Measurements from ENCODE around the gene FHOD3. TPM values are rescaled to one million over a fixed set of nuclear protein-coding genes. Genes with fewer than 3 reads are reported as not detected.

The FHOD3 gene
- total and polyA plus RNA-seq, 2 of the 4 experiments (the other 2 are of a cell fraction) = 14.6 to 16.0 TPM

DNA sequence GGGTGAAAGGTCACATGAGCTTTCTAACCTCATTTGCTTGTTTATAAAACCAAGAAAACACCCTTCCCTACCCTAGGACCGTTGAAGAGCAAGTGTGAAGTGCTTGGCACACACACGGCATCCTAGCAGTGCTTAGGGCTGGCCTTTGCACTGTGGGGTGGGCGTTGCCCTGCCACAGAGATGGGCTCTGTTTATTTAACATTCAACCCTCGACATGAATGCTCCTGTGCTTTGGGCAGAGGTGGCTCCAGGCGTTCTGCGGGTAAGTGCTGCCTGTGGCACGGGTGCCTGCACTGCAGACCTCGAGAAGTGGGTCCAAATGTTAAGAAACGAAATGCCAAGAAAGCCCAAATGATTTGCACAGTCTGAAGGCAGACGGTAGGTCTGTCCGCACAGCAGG is 170.1 kb downstream of the FHOD3 start:
- H3K56ac ChIP-seq (ENCODE audit: extremely low read depth, insufficient read depth, low read length) = no peak overlapping the region
- H3K4ac ChIP-seq (ENCODE audit: low read depth, low read length) = no peak overlapping the region
- 80% methylated on average over 1 of the region's 11 CpGs; no CpG with 5 or more reads in 1 of the 2 experiments for WGBS, 2 experiments (ENCODE audit: extremely low coverage in 2 of 2, insufficient read length in 1 of 2)
- 0 out of 2 replicates have a peak, but pooled peaks cover 6% of the 10 kb centered on the region for H4K20me1 ChIP-seq (ENCODE audit: insufficient read depth, low read length)
- H3K9ac ChIP-seq (ENCODE audit: low read depth, low read length) = no peak overlapping the region
- no peak overlapping the region for H2BK120ac ChIP-seq (ENCODE audit: low read depth, low read length)
- intact Hi-C loops (cut with micrococcal nuclease) (no loop called here), in situ Hi-C loops (cut with MboI; ENCODE audit: low sequenced_read_pairs) (no loop called here), dilution Hi-C loops (cut with HindIII; ENCODE audit: low sequenced_read_pairs, unreplicated experiment) (no loop called here)
- no peaks in the 10 kb centered on the region for H3K79me1 ChIP-seq (ENCODE audit: low read depth in 1 of 2, low read length in 2 of 2)
- peaks cover 7% of the 10 kb centered on the region for H3K4me1 ChIP-seq (ENCODE audit: control insufficient read depth, insufficient read depth, low read length)
- no peak overlapping the region for H4K5ac ChIP-seq (ENCODE audit: low read depth, low read length)
- TF ChIP-seq FOS (IDR thresholded peaks at IDR 0.05; ENCODE audit: low read depth, low read length) = no peak
- TF ChIP-seq MXI1 (IDR thresholded peaks at IDR 0.05; ENCODE audit: borderline replicate concordance, low read depth, low read length) = no peak
- TF ChIP-seq CHD1 (IDR thresholded peaks at IDR 0.05; ENCODE audit: low read depth, low read length) = no peak
- TF ChIP-seq, protein P1, sequence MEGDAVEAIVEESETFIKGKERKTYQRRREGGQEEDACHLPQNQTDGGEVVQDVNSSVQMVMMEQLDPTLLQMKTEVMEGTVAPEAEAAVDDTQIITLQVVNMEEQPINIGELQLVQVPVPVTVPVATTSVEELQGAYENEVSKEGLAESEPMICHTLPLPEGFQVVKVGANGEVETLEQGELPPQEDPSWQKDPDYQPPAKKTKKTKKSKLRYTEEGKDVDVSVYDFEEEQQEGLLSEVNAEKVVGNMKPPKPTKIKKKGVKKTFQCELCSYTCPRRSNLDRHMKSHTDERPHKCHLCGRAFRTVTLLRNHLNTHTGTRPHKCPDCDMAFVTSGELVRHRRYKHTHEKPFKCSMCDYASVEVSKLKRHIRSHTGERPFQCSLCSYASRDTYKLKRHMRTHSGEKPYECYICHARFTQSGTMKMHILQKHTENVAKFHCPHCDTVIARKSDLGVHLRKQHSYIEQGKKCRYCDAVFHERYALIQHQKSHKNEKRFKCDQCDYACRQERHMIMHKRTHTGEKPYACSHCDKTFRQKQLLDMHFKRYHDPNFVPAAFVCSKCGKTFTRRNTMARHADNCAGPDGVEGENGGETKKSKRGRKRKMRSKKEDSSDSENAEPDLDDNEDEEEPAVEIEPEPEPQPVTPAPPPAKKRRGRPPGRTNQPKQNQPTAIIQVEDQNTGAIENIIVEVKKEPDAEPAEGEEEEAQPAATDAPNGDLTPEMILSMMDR (conservative IDR thresholded peaks at IDR 0.05; ENCODE audit: low read depth, low read length) = no peak
- no peak for TF ChIP-seq SMC3 (IDR thresholded peaks at IDR 0.05; ENCODE audit: low read depth, low read length)
- TF ChIP-seq, protein P2, sequence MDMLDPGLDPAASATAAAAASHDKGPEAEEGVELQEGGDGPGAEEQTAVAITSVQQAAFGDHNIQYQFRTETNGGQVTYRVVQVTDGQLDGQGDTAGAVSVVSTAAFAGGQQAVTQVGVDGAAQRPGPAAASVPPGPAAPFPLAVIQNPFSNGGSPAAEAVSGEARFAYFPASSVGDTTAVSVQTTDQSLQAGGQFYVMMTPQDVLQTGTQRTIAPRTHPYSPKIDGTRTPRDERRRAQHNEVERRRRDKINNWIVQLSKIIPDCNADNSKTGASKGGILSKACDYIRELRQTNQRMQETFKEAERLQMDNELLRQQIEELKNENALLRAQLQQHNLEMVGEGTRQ (IDR thresholded peaks at IDR 0.05; ENCODE audit: low read depth, low read length) = no peak
- TF ChIP-seq, protein P3, sequence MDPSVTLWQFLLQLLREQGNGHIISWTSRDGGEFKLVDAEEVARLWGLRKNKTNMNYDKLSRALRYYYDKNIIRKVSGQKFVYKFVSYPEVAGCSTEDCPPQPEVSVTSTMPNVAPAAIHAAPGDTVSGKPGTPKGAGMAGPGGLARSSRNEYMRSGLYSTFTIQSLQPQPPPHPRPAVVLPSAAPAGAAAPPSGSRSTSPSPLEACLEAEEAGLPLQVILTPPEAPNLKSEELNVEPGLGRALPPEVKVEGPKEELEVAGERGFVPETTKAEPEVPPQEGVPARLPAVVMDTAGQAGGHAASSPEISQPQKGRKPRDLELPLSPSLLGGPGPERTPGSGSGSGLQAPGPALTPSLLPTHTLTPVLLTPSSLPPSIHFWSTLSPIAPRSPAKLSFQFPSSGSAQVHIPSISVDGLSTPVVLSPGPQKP (IDR thresholded peaks at IDR 0.05; ENCODE audit: borderline replicate concordance, low read depth, low read length) = no peak
- no peak for TF ChIP-seq RFX5 (IDR thresholded peaks at IDR 0.05; ENCODE audit: low read depth, low read length)
- no peak for TF ChIP-seq RAD21 (IDR thresholded peaks at IDR 0.05; ENCODE audit: low read length)
- TF ChIP-seq POLR2A (IDR thresholded peaks at IDR 0.05; ENCODE audit: low read depth, low read length) = no peak
- TF ChIP-seq RCOR1 (IDR thresholded peaks at IDR 0.05; ENCODE audit: insufficient replicate concordance, low read length) = no peak
- H3K9me3 ChIP-seq (ENCODE audit: control insufficient read depth, insufficient read depth, low read length) = no peaks in the 10 kb centered on the region
- no peak overlapping the region for H3K23ac ChIP-seq (ENCODE audit: low read depth, low read length)
- H3K36me3 ChIP-seq (ENCODE audit: control insufficient read depth, insufficient read depth, low read length) = no peaks in the 10 kb centered on the region
- no peak overlapping the region for H2AFZ ChIP-seq (replicated peaks; ENCODE audit: low read length, poor library complexity)
- H3K9me1 ChIP-seq (ENCODE audit: insufficient read depth, low read length) = peaks cover 4% of the 10 kb centered on the region; the same call in 1 of the 2 replicates
- H4K91ac ChIP-seq (ENCODE audit: insufficient read depth, low read depth, low read length) = no peak overlapping the region
- no peaks in the 10 kb centered on the region; the same call in 1 of the 2 replicates for H3K27me3 ChIP-seq (ENCODE audit: control insufficient read depth, insufficient read depth, low read length)
- no peak overlapping the region for H2BK20ac ChIP-seq (ENCODE audit: low read depth, low read length)
- H2BK5ac ChIP-seq (ENCODE audit: low read depth, low read length, poor library complexity, severe bottlenecking) = no peak overlapping the region
- H3K14ac ChIP-seq (replicated peaks; ENCODE audit: low read depth, low read length) = no peak overlapping the region
- POLR2A ChIA-PET (ENCODE audit: unreplicated experiment) = no interaction called here
- CTCF ChIA-PET = no interaction called here
- ATAC-seq (ENCODE audit: low read depth) (no peak), DNase-seq (no peak)
- H2AK9ac ChIP-seq (replicated peaks; ENCODE audit: low read depth, low read length, poor library complexity) = no peak overlapping the region
- no peak overlapping the region for H3K4me3 ChIP-seq (ENCODE audit: insufficient read depth, low read depth, low read length)
- H3K18ac ChIP-seq (ENCODE audit: low read depth, low read length) = no peak overlapping the region
- H3K27ac ChIP-seq (ENCODE audit: insufficient read depth, low read length) = no peak overlapping the region
- H2AK5ac ChIP-seq (ENCODE audit: low read depth, low read length) = no peak overlapping the region
- no peak overlapping the region for H4K8ac ChIP-seq (ENCODE audit: low read depth in 2 of 2, low read length in 2 of 2)
- no peak overlapping the region for H2BK15ac ChIP-seq (ENCODE audit: low read depth, low read length)
- no peak overlapping the region for H3K4me2 ChIP-seq (ENCODE audit: low read depth, low read length)
- BruUV-seq (replicated peaks) = no TSS peak

All from IMR-90 (cell line).